Activated CD8-positive, alpha-beta T cell treated with anti-CD3 and anti-CD28 coated beads for 36 hours (primary cell): ENCODE data around the gene LDHA. TPM values are rescaled to one million over a fixed set of nuclear protein-coding genes. Genes with fewer than 3 reads are reported as not detected.

ENCODE experiments used
- ATAC-seq: fragments of 200-7000 bp; cut with Tn5 transposase; one replicate; pipeline ENCODE4 v1.10.0; 2021; ENCODE audit warnings: mild to moderate bottlenecking, moderate library complexity
- CTCF ChIA-PET: fragments of 350-600 bp; sonication (Branson Sonifier 250); formaldehyde crosslinking; loops from one replicate; lab custom pipeline; 2021; ENCODE audit warnings: antibody characterized with exemption; lab: Charles Lee
- POLR2A ChIA-PET: fragments of 350-600 bp; sonication (Branson Sonifier 250); formaldehyde crosslinking; loops from one replicate; lab custom pipeline; 2021; ENCODE audit warnings: antibody characterized with exemption; lab: Charles Lee
- DNase-seq: peaks from one replicate; pipeline ENCODE4 v3.0.0-alpha.2; 2020
- H3K27ac Mint-ChIP-seq: one replicate; pipeline ENCODE4 v1.8.0; 2021; ENCODE audit warnings: mild to moderate bottlenecking, mixed read lengths
- H3K27me3 Mint-ChIP-seq: one replicate; pipeline ENCODE4 v1.8.0; 2021; ENCODE audit warnings: mixed read lengths
- H3K36me3 Mint-ChIP-seq: one replicate; pipeline ENCODE4 v1.8.0; 2021; ENCODE audit warnings: low read depth, mixed read lengths
- H3K4me1 Mint-ChIP-seq: one replicate; pipeline ENCODE4 v1.8.0; 2021; ENCODE audit warnings: low read depth, mixed read lengths
- H3K4me3 Mint-ChIP-seq: one replicate; pipeline ENCODE4 v1.8.0; 2021; ENCODE audit warnings: mild to moderate bottlenecking, moderate library complexity, mixed read lengths
- H3K9me3 Mint-ChIP-seq: one replicate; pipeline ENCODE4 v1.8.0; 2021; ENCODE audit warnings: mixed read lengths
- intact Hi-C: fragments of 100-400 bp; cut with micrococcal nuclease; formaldehyde crosslinking; loops from one replicate; pipeline ENCODE4 v1.10.0; 2022
- total RNA-seq, 2 experiments: library from RNA; stranded (reverse); gene quantifications; one replicate each; pipeline ENCODE4 v1.2.3, GENCODE V29; 2021
- TF ChIP-seq, protein P1 (sequence below): fragments of 200-600 bp; IDR thresholded peaks from one replicate; pipeline ENCODE4 v1.8.0; 2022; ENCODE audit warnings: antibody characterized with exemption, mild to moderate bottlenecking

The LDHA gene
- total RNA-seq, 2 experiments from 2014 or later: 2,418 to 2,447 TPM

DNA sequence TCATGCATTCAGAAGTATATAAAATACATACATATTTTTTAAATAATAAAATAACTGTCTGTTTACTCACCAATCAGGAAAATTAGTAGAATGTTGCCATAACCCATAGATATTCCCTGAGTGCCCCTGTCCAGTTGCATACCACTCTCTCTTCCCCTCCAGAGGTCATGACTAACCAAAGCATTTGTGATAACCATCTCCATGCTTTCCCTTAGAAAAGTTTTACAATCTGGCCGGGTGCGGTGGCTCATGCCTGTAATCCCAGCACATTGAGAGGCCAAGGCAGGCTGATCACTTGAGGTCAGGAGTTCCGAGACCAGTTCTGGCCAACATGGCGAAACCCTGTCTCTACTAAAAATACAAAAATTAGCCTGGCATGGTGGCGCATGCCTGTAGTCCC is 33.2 kb upstream of the LDHA start:
- Mint-ChIP-seq H3K4me3 (no peak overlapping the region), H3K27ac (no peak overlapping the region), H3K36me3 (peaks cover 43% of the 10 kb centered on the region), H3K4me1 (no peaks in the 10 kb centered on the region), H3K27me3 (no peaks in the 10 kb centered on the region), H3K9me3 (no peaks in the 10 kb centered on the region)
- no peak for ATAC-seq
- TF ChIP-seq, protein P1, sequence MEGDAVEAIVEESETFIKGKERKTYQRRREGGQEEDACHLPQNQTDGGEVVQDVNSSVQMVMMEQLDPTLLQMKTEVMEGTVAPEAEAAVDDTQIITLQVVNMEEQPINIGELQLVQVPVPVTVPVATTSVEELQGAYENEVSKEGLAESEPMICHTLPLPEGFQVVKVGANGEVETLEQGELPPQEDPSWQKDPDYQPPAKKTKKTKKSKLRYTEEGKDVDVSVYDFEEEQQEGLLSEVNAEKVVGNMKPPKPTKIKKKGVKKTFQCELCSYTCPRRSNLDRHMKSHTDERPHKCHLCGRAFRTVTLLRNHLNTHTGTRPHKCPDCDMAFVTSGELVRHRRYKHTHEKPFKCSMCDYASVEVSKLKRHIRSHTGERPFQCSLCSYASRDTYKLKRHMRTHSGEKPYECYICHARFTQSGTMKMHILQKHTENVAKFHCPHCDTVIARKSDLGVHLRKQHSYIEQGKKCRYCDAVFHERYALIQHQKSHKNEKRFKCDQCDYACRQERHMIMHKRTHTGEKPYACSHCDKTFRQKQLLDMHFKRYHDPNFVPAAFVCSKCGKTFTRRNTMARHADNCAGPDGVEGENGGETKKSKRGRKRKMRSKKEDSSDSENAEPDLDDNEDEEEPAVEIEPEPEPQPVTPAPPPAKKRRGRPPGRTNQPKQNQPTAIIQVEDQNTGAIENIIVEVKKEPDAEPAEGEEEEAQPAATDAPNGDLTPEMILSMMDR: no peak
- POLR2A ChIA-PET: interaction anchor here (2.0 kb wide), 1 partner anchor 34 kb away, joined by 5 read pairs; the partner anchor contains the start of gene LDHA
- intact Hi-C loops: no loop called here
- CTCF ChIA-PET: interaction anchor here (1.5 kb wide), 1 partner anchor 13 kb away, joined by 3 read pairs; no protein-coding TSS in a partner anchor
- DNase-seq: no peak

DNA sequence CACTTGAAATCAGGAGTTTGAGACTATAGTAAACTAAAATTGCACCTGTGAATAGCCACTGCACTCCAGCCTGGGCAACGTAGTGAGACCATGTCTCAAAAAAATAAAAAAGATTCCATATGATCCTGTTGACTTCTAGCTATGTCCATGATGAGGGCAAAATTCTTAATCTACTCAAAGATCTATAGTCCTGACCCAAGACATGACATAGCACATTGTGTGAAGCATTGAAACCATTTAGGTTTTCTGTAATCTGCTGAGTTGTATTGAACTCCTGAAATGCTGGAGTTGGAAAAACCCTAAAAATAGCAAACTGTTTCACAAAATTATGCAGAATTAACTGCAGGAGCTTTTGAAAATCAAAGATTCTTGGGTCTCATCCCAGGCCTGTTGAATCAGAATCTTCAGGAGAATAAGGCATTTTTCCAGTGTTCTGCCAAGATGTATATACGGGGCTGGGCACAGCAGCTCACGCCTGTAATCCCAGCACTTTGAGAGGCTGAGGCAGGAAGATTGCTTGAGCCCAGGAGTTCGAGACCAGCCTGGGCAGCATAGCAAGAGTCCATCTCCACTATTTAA is 29.8 kb upstream of the LDHA start:
- ATAC-seq (no peak), DNase-seq (no peak)
- intact Hi-C loops: no loop called here
- H3K36me3 Mint-ChIP-seq: peaks cover 33% of the 10 kb centered on the region
- H3K27me3 Mint-ChIP-seq: no peaks in the 10 kb centered on the region
- TF ChIP-seq, protein P1: no peak
- no peaks in the 10 kb centered on the region for H3K9me3 Mint-ChIP-seq
- peaks cover 2% of the 10 kb centered on the region for H3K4me1 Mint-ChIP-seq
- H3K4me3 Mint-ChIP-seq: no peak overlapping the region
- no peak overlapping the region for H3K27ac Mint-ChIP-seq
- ChIA-PET CTCF (interaction anchor here (0.8 kb wide), 1 partner anchor 9 kb away, joined by 3 read pairs; no protein-coding TSS in a partner anchor), POLR2A (interaction anchor here (1.3 kb wide), 1 partner anchor 31 kb away, joined by 4 read pairs; no protein-coding TSS in a partner anchor)

- Mint-ChIP-seq H3K9me3 (no peaks in the 10 kb centered on the region), H3K27ac (peak overlapping the region; percentile 66), H3K4me1 (peaks cover 2% of the 10 kb centered on the region), H3K27me3 (no peaks in the 10 kb centered on the region), H3K4me3 (no peak overlapping the region), H3K36me3 (peaks cover 33% of the 10 kb centered on the region)
- ChIA-PET CTCF (no interaction called here), POLR2A (interaction anchor here (0.6 to 0.7 kb wide), 3 partner anchors 29 to 227 kb away, joined by 3 to 4 read pairs (median 3); partner anchors contain the start of genes GTF2H1, HPS5 and LDHA)
- DNase-seq (no peak), ATAC-seq (no peak)
- intact Hi-C loops: no loop called here
- TF ChIP-seq, protein P1: no peak
Observed at GRCh38 chr11:18365741-18366140, 28.6 kb upstream of the LDHA start.

- Mint-ChIP-seq H3K27ac (no peak overlapping the region), H3K36me3 (peaks cover 31% of the 10 kb centered on the region), H3K4me1 (peaks cover 2% of the 10 kb centered on the region), H3K9me3 (no peaks in the 10 kb centered on the region), H3K4me3 (no peak overlapping the region), H3K27me3 (no peaks in the 10 kb centered on the region)
- TF ChIP-seq, protein P1: no peak
- intact Hi-C loops: no loop called here
- POLR2A ChIA-PET: interaction anchor here (0.6 to 0.7 kb wide), 2 partner anchors 44 to 227 kb away, joined by 3 to 4 read pairs; partner anchors contain the start of genes GTF2H1 and HPS5
- CTCF ChIA-PET: no interaction called here
- DNase-seq (no peak), ATAC-seq (no peak)
Observed at GRCh38 chr11:18366286-18366685, 28.1 kb upstream of the LDHA start.

- TF ChIP-seq, protein P1: no peak
- Mint-ChIP-seq H3K4me3 (no peak overlapping the region), H3K9me3 (no peaks in the 10 kb centered on the region), H3K27me3 (no peaks in the 10 kb centered on the region), H3K4me1 (peaks cover 2% of the 10 kb centered on the region), H3K27ac (peak overlapping the region; percentile 28), H3K36me3 (peaks cover 29% of the 10 kb centered on the region)
- DNase-seq (no peak), ATAC-seq (no peak)
- ChIA-PET POLR2A (interaction anchor here (1.1 to 1.5 kb wide), 4 partner anchors 9 to 33 kb away, joined by 3 to 4 read pairs (median 4); partner anchors contain the start of gene LDHA), CTCF (no interaction called here)
- intact Hi-C loops: no loop called here
Observed at GRCh38 chr11:18367431-18367830, 26.9 kb upstream of the LDHA start.
